ENCODE data around the gene LDB2. TPM values are rescaled to one million over a fixed set of nuclear protein-coding genes. Genes with fewer than 3 reads are reported as not detected.

Gene LDB2
- total and polyA plus RNA-seq, 8 donors = 4.0 to 11.6 (median 5.9) TPM

DNA sequence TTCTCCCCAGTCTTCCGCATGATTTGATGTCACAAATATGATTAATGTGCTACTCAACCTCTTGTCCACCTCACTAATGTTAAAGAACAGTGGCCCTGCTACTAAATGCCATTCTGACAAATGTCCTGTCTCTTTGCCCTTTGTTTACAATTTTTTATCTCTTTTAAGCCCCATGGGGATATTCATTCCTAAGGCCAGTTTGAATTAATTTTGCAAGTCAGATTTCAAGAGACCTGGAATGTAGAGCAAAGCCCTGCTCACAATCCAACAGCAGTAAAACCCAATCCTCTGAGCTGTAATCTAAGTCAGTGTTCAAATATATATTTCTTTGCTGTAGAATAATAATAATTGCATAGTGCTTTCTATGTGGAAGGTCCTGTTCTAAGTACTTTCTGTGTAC is 81.2 kb downstream of the LDB2 start:
- Histone ChIP-seq H3K27ac (no peak overlapping the region), H3K4me3 (no peak overlapping the region), H3K4me1 (no peaks in the 10 kb centered on the region), H3K36me3 (no peaks in the 10 kb centered on the region), H3K9me3 (no peaks in the 10 kb centered on the region), H3K27me3 (no peaks in the 10 kb centered on the region)
- ATAC-seq (peak in 2 of 4 donors; percentile 26 to 44), FAIRE-seq (no peak), DNase-seq (no peak)
- WGBS, 2 donors = 41 to 46% methylated on average over 1 of the region's 1 CpG
- intact Hi-C loops (cut with DNase I) = no loop called here
- TF ChIP-seq, protein P1, sequence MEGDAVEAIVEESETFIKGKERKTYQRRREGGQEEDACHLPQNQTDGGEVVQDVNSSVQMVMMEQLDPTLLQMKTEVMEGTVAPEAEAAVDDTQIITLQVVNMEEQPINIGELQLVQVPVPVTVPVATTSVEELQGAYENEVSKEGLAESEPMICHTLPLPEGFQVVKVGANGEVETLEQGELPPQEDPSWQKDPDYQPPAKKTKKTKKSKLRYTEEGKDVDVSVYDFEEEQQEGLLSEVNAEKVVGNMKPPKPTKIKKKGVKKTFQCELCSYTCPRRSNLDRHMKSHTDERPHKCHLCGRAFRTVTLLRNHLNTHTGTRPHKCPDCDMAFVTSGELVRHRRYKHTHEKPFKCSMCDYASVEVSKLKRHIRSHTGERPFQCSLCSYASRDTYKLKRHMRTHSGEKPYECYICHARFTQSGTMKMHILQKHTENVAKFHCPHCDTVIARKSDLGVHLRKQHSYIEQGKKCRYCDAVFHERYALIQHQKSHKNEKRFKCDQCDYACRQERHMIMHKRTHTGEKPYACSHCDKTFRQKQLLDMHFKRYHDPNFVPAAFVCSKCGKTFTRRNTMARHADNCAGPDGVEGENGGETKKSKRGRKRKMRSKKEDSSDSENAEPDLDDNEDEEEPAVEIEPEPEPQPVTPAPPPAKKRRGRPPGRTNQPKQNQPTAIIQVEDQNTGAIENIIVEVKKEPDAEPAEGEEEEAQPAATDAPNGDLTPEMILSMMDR (IDR thresholded peaks at IDR 0.05) = no peak

GRCh38 chr4:16814361-16814760 is 84.1 kb downstream of the LDB2 start:
- no peak for ATAC-seq
- intact Hi-C loops (cut with DNase I) = no loop called here
- Histone ChIP-seq H3K36me3 (no peaks in the 10 kb centered on the region), H3K4me1 (no peaks in the 10 kb centered on the region), H3K27ac (no peak overlapping the region), H3K27me3 (no peaks in the 10 kb centered on the region), H3K4me3 (no peak overlapping the region), H3K9me3 (no peaks in the 10 kb centered on the region)
- no peak for DNase-seq
- FAIRE-seq = no peak
- WGBS, 2 donors = 60 to 82% methylated on average over 1 of the region's 1 CpG
- TF ChIP-seq, protein P1 (IDR thresholded peaks at IDR 0.05) = no peak

GRCh38 chr4:16812041-16812440 is 86.4 kb downstream of the LDB2 start:
- Histone ChIP-seq H3K27me3 (no peaks in the 10 kb centered on the region), H3K4me3 (no peak overlapping the region), H3K9me3 (no peaks in the 10 kb centered on the region), H3K4me1 (no peaks in the 10 kb centered on the region), H3K36me3 (no peaks in the 10 kb centered on the region), H3K27ac (no peak overlapping the region)
- intact Hi-C loops (cut with DNase I) = no loop called here
- no peak for FAIRE-seq
- TF ChIP-seq, protein P1 (IDR thresholded peaks at IDR 0.05) = no peak
- WGBS, 2 donors = 52 to 59% methylated on average over 3 of the region's 3 CpGs
- ATAC-seq = no peak
- no peak for DNase-seq

DNA sequence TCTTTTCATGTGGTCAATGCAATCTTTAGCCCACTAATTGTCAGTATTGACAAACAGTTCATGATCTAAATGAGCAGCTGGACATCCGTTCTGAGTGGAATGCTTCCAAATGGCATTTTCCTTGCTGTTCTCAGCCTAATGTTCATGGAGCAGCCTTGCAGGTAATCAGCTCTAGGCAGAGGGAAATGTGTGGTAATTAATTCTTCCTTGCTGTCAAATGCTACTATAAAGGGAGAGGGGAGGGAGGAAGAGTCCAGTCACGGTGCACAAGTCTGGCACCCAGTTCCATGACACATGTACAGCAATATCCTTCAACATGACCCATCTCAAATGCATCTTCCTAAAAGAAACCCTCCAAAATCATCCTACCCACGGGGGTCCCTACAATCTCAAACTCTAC is 88.5 kb downstream of the LDB2 start:
- H3K4me3 ChIP-seq = no peak overlapping the region
- 21 to 24% methylated on average over 3 of the region's 3 CpGs for WGBS, 2 donors
- H3K36me3 ChIP-seq = no peaks in the 10 kb centered on the region
- TF ChIP-seq, protein P1 (IDR thresholded peaks at IDR 0.05) = no peak
- FAIRE-seq (no peak), DNase-seq (no peak), ATAC-seq (peak in 1 of 4 donors; percentile 34)
- intact Hi-C loops (cut with DNase I) = no loop called here
- H3K9me3 ChIP-seq = no peaks in the 10 kb centered on the region
- no peaks in the 10 kb centered on the region for H3K4me1 ChIP-seq
- H3K27me3 ChIP-seq = no peaks in the 10 kb centered on the region
- no peak overlapping the region for H3K27ac ChIP-seq

GRCh38 chr4:16809064-16809463 is 89.4 kb downstream of the LDB2 start:
- DNase-seq = no peak
- Histone ChIP-seq H3K9me3 (no peaks in the 10 kb centered on the region), H3K4me1 (no peaks in the 10 kb centered on the region), H3K27ac (no peak overlapping the region), H3K36me3 (no peaks in the 10 kb centered on the region), H3K27me3 (no peaks in the 10 kb centered on the region), H3K4me3 (no peak overlapping the region)
- TF ChIP-seq, protein P1 (IDR thresholded peaks at IDR 0.05) = no peak
- FAIRE-seq = no peak
- ATAC-seq = no peak
- WGBS, 2 donors = 98% methylated on average over 2 of the region's 2 CpGs
- intact Hi-C loops (cut with DNase I) = no loop called here

Measured in pancreas (tissue), 10 donors.